HepG2 (cell line): ENCODE measurements around the gene NHERF2. TPM values are rescaled to one million over a fixed set of nuclear protein-coding genes. Genes with fewer than 3 reads are reported as not detected.

Source experiments
- ATF4 ChIP-seq, 2 experiments: fragments of 450-650 bp in 1 of 2; sonication (generic) in 1 of 2; formaldehyde crosslinking; IDR thresholded peaks; 2 replicates each; pipeline versions ENCODE4 v1.5.0 to v1.8.0; 2020 to 2022; ENCODE audit warnings: mild to moderate bottlenecking in 1 of 2, missing genetic modification reagents in 1 of 2
- CENPX ChIP-seq: sonication (generic); formaldehyde crosslinking; IDR thresholded peaks from 2 replicates; pipeline ENCODE4 v1.9.0; 2021; ENCODE audit warnings: mild to moderate bottlenecking, missing genetic modification reagents, moderate library complexity
- HNF4A ChIP-seq: sonication (generic); formaldehyde crosslinking; IDR thresholded peaks from 2 replicates; pipeline ENCODE4 v1.4.0; 2020; ENCODE audit warnings: missing genetic modification reagents
- NAIF1 ChIP-seq: sonication (generic); formaldehyde crosslinking; IDR thresholded peaks from 2 replicates; pipeline ENCODE4 v1.5.0; 2020; ENCODE audit warnings: mild to moderate bottlenecking, missing genetic modification reagents, borderline replicate concordance
- NCOA1 ChIP-seq: sonication (generic); formaldehyde crosslinking; IDR thresholded peaks from 2 replicates; pipeline ENCODE4 v1.9.0; 2021; ENCODE audit warnings: missing genetic modification reagents
- PPARG ChIP-seq: conservative IDR thresholded peaks from 2 replicates; pipeline ENCODE4 v1.6.1; 2016; ENCODE audit warnings: missing biosample characterization, missing genetic modification reagents
- REXO4 ChIP-seq: sonication (generic); formaldehyde crosslinking; IDR thresholded peaks from 2 replicates; pipeline ENCODE4 v1.8.0; 2022; ENCODE audit warnings: missing genetic modification reagents, mild to moderate bottlenecking, borderline replicate concordance
- SNAI1 ChIP-seq: sonication (generic); formaldehyde crosslinking; IDR thresholded peaks from 2 replicates; pipeline ENCODE4 v1.5.0; 2020; ENCODE audit warnings: mild to moderate bottlenecking, missing genetic modification reagents, borderline replicate concordance
- SP4 ChIP-seq: sonication (generic); formaldehyde crosslinking; IDR thresholded peaks from 2 replicates; pipeline ENCODE4 v1.8.1; 2023; ENCODE audit warnings: mild to moderate bottlenecking, missing genetic modification reagents
- TBP ChIP-seq: sonication (generic); formaldehyde crosslinking; IDR thresholded peaks from 2 replicates; pipeline ENCODE4 v1.5.0; 2020; ENCODE audit warnings: missing genetic modification reagents
- ZNF230 ChIP-seq: sonication (generic); formaldehyde crosslinking; IDR thresholded peaks from 2 replicates; pipeline ENCODE4 v1.4.0; 2020; ENCODE audit warnings: mild to moderate bottlenecking, missing genetic modification reagents
- ZNF282 ChIP-seq: fragments of 450-650 bp; IDR thresholded peaks from 2 replicates; pipeline ENCODE4 v1.6.1; 2018; ENCODE audit not compliant: partially characterized antibody
- ZNF317 ChIP-seq: sonication (generic); formaldehyde crosslinking; IDR thresholded peaks from 2 replicates; pipeline ENCODE4 v1.5.0; 2020; ENCODE audit warnings: mild to moderate bottlenecking, missing genetic modification reagents
- ZNF484 ChIP-seq: sonication (generic); formaldehyde crosslinking; IDR thresholded peaks from 2 replicates; pipeline ENCODE4 v1.5.1; 2020; ENCODE audit warnings: mild to moderate bottlenecking, low read depth, missing genetic modification reagents, borderline replicate concordance
- ZNF510 ChIP-seq: sonication (generic); formaldehyde crosslinking; IDR thresholded peaks from 2 replicates; pipeline ENCODE4 v1.4.0; 2020; ENCODE audit warnings: low read depth, mild to moderate bottlenecking, missing genetic modification reagents
- ZNF549 ChIP-seq: sonication (generic); formaldehyde crosslinking; IDR thresholded peaks from 2 replicates; pipeline ENCODE4 v1.5.0; 2020; ENCODE audit warnings: missing genetic modification reagents
- ZNF558 ChIP-seq: sonication (generic); formaldehyde crosslinking; IDR thresholded peaks from 2 replicates; pipeline ENCODE4 v1.9.0; 2022; ENCODE audit warnings: mild to moderate bottlenecking, missing genetic modification reagents, borderline replicate concordance
- ZNF572 ChIP-seq: sonication (generic); formaldehyde crosslinking; IDR thresholded peaks from 2 replicates; pipeline ENCODE4 v1.5.1; 2020; ENCODE audit warnings: mild to moderate bottlenecking, missing genetic modification reagents
- polyA plus RNA-seq, 8 experiments: library from polyadenylated mRNA; depleted of rRNA in 3 of 8; stranded (reverse) in 7 of 8; unstranded in 1 of 8; fragments of >200 nt; fragmentation: Illumina TruSeq in 4 of 8; extraction: Trizol in 4 of 8; gene quantifications; 2 replicates each; pipeline versions ENCODE4 v1.2.1 to v1.2.3, GENCODE V29; 2011 to 2016; ENCODE audit warnings: low read depth in 4 of 8, missing spikeins in 1 of 8, mixed read lengths in 1 of 8; ENCODE audit not compliant: insufficient read depth in 1 of 8
- total RNA-seq, 5 experiments: library from RNA; depleted of rRNA; stranded (reverse); fragments of >200 nt; fragmentation: Illumina TruSeq; extraction: Trizol; gene quantifications; 2 replicates each; pipeline ENCODE4 v1.2.3, GENCODE V29; 2016; ENCODE audit warnings: low read depth in 1 of 5
- TF ChIP-seq, protein P1 (sequence below): sonication (generic); formaldehyde crosslinking; IDR thresholded peaks from 2 replicates; pipeline ENCODE4 v1.4.0; 2020; ENCODE audit warnings: missing genetic modification reagents, borderline replicate concordance

Gene NHERF2
- total and polyA plus RNA-seq, 2 of the 13 experiments (the other 11 are each of a cell fraction or from before 2014, with no cell fraction given) = 23.7 to 39.3 TPM

DNA sequence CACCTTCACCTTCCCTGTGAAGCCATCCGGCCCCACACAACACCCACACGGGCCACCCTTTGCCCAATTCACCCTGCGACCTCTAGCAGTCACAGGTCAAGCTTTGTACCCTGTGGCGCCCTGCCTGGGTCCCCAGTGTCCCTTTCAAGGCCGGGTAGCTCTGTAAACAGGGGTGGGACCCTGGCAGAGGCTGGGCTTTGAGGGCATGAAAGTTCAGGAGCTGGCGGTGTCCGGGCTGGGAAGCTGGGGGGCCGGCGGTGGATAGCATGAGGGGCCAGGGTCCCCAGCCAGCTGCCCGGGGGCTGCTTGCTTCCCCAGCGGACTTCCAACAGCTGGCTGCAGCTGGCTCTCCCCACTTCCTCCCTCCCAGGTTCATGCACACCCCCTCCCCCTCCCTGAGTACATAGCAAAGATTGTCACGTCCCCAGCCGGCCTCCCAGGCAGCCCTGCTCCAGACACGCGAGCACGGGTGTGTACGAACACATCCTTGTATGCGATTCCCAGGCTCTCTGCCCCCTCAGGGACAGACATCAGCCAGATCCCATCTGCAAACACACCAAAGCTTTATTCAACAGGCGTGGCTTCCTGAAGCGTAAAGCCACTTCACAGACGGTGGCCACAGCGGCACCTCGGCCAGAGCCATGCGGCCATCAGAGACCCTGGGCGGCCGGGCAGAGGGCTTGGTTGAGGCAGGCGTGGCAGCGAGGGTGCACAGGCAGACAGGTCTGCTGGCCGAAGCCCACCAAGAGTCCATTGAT, 12.8 kb downstream of the NHERF2 start (continued):
- TF ChIP-seq ATF4 (CRISPR knock-in tag; IDR thresholded peaks at IDR 0.05) (no peak), HNF4A (CRISPR knock-in tag) (peak; percentile 88), ZNF572 (CRISPR knock-in tag) (0 out of 2 replicates have a peak, but pooled peaks have one; percentile 16), TBP (CRISPR knock-in tag) (no peak), ZNF558 (CRISPR knock-in tag) (peak; percentile 68; the same call in 1 of the 2 replicates), REXO4 (CRISPR knock-in tag) (no peak), ZNF510 (CRISPR knock-in tag) (peak; percentile 88; the same call in 1 of the 2 replicates), ZNF317 (CRISPR knock-in tag) (no peak; the same call in 1 of the 2 replicates), PPARG (peak; percentile 93), CENPX (CRISPR knock-in tag) (no peak), NAIF1 (CRISPR knock-in tag) (no peak), NCOA1 (CRISPR knock-in tag) (no peak), SNAI1 (CRISPR knock-in tag) (no peak), SP4 (CRISPR knock-in tag) (no peak; the same call in 1 of the 2 replicates), ZNF549 (CRISPR knock-in tag) (no peak), ZNF282 (no peak), ZNF484 (no peak), ZNF230 (CRISPR knock-in tag) (peak; percentile 69; the same call in 1 of the 2 replicates)
- TF ChIP-seq, protein P1, sequence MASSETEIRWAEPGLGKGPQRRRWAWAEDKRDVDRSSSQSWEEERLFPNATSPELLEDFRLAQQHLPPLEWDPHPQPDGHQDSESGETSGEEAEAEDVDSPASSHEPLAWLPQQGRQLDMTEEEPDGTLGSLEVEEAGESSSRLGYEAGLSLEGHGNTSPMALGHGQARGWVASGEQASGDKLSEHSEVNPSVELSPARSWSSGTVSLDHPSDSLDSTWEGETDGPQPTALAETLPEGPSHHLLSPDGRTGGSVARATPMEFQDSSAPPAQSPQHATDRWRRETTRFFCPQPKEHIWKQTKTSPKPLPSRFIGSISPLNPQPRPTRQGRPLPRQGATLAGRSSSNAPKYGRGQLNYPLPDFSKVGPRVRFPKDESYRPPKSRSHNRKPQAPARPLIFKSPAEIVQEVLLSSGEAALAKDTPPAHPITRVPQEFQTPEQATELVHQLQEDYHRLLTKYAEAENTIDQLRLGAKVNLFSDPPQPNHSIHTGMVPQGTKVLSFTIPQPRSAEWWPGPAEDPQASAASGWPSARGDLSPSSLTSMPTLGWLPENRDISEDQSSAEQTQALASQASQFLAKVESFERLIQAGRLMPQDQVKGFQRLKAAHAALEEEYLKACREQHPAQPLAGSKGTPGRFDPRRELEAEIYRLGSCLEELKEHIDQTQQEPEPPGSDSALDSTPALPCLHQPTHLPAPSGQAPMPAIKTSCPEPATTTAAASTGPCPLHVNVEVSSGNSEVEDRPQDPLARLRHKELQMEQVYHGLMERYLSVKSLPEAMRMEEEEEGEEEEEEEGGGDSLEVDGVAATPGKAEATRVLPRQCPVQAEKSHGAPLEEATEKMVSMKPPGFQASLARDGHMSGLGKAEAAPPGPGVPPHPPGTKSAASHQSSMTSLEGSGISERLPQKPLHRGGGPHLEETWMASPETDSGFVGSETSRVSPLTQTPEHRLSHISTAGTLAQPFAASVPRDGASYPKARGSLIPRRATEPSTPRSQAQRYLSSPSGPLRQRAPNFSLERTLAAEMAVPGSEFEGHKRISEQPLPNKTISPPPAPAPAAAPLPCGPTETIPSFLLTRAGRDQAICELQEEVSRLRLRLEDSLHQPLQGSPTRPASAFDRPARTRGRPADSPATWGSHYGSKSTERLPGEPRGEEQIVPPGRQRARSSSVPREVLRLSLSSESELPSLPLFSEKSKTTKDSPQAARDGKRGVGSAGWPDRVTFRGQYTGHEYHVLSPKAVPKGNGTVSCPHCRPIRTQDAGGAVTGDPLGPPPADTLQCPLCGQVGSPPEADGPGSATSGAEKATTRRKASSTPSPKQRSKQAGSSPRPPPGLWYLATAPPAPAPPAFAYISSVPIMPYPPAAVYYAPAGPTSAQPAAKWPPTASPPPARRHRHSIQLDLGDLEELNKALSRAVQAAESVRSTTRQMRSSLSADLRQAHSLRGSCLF = no peak
